Camera-type eye (tissue), 1 donor: ENCODE data around the gene SLC29A4. TPM values are rescaled to one million over a fixed set of nuclear protein-coding genes. Genes with fewer than 3 reads are reported as not detected.

Source experiments
- total RNA-seq: library from RNA; depleted of rRNA; stranded (reverse); fragments of >200 nt; gene quantifications from one replicate; pipeline ENCODE4 v1.2.3, GENCODE V29; 2014

The SLC29A4 gene, protein sequence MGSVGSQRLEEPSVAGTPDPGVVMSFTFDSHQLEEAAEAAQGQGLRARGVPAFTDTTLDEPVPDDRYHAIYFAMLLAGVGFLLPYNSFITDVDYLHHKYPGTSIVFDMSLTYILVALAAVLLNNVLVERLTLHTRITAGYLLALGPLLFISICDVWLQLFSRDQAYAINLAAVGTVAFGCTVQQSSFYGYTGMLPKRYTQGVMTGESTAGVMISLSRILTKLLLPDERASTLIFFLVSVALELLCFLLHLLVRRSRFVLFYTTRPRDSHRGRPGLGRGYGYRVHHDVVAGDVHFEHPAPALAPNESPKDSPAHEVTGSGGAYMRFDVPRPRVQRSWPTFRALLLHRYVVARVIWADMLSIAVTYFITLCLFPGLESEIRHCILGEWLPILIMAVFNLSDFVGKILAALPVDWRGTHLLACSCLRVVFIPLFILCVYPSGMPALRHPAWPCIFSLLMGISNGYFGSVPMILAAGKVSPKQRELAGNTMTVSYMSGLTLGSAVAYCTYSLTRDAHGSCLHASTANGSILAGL
- 24.8 TPM for total RNA-seq

DNA sequence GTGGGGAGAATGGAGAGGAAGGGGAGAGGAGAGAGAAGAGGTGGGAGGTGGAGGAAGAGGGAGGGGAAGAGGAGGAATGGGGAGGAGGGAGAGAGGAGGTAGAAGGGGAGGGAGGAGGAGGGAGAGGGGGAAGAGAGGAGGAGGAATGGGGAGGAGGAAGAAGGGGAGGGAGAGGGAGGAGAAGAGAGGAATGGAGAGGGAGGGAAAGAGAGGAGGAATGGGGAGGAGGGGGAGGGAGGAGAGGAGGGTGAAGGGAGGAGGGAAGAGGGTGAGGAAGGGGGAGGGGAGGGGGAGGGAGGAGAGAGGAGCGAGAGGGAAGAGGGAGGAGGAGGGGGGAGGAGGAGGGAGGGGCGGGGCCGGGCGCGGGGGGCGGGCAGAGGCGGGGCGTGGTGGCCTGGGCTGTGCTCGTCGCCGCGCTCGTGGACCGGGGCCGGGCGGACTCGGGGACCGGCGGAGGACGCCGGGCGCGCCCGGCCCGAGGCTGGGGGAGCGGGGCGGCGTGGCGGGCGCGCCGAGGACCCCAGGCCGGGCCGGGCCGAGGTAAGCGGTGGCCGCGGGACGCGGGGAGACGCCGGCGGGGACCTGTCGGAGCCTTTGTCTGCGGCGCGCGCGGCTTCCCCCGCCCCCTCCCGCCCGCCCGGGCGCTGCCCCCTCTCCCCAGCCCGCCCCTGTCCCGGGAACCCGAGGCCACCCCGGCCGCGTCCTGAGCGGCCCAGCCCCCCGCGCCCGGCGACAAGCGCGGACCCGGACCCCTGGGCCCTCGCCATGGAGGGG is at the start of gene SLC29A4:
TSS of gene SLC29A4 (plus strand) at position 401 of the 774 bp plus-strand sequence. CDS start 4,874 bp downstream, outside the sequence.

Other genes with a start within 250 kb of the SLC29A4 start
- 26.1 TPM for gene RBAK, start 237.1 kb upstream of the SLC29A4 start, total RNA-seq
- gene WIPI2, start 92.7 kb upstream of the SLC29A4 start, total RNA-seq = 66.4 TPM
- gene TNRC18, start 140.9 kb downstream of the SLC29A4 start, total RNA-seq = 140 TPM
- gene FBXL18, start 230.9 kb downstream of the SLC29A4 start, total RNA-seq = 7.0 TPM
- gene ACTB, start 247.7 kb downstream of the SLC29A4 start, total RNA-seq = 1,909 TPM